Osteocyte (in vitro differentiated cells): ENCODE results near the gene DPCD. TPM values are rescaled to one million over a fixed set of nuclear protein-coding genes. Genes with fewer than 3 reads are reported as not detected.

Source experiments
- DNase-seq: peaks from one replicate; pipeline ENCODE4 v3.0.0; 2021; ENCODE audit warnings: mixed read lengths; ENCODE audit not compliant: unreplicated experiment; ENCODE audit errors: extremely low spot score
- H3K27ac Mint-ChIP-seq: one replicate; pipeline ENCODE4 v1.8.0; 2021; ENCODE audit warnings: mild to moderate bottlenecking, mixed read lengths; ENCODE audit not compliant: unreplicated experiment
- H3K27me3 Mint-ChIP-seq: one replicate; pipeline ENCODE4 v1.8.0; 2021; ENCODE audit warnings: mixed read lengths; ENCODE audit not compliant: unreplicated experiment
- H3K36me3 Mint-ChIP-seq: one replicate; pipeline ENCODE4 v1.8.0; 2021; ENCODE audit warnings: mixed read lengths; ENCODE audit not compliant: unreplicated experiment
- H3K4me1 Mint-ChIP-seq: one replicate; pipeline ENCODE4 v1.8.0; 2021; ENCODE audit warnings: mixed read lengths; ENCODE audit not compliant: unreplicated experiment
- H3K4me3 Mint-ChIP-seq: one replicate; pipeline ENCODE4 v1.8.0; 2021; ENCODE audit warnings: mild to moderate bottlenecking, moderate library complexity, mixed read lengths; ENCODE audit not compliant: unreplicated experiment
- H3K9me3 Mint-ChIP-seq: one replicate; pipeline ENCODE4 v1.8.0; 2021; ENCODE audit warnings: mixed read lengths; ENCODE audit not compliant: unreplicated experiment
- total RNA-seq: library from RNA; stranded (reverse); gene quantifications from 2 replicates; pipeline ENCODE4 v1.2.1, GENCODE V29; 2021
- TF ChIP-seq, protein P1 (sequence below): fragments of 200-600 bp; sonication (generic); IDR thresholded peaks from 2 replicates; pipeline ENCODE4 v1.5.0; 2021; ENCODE audit warnings: antibody characterized with exemption, mild to moderate bottlenecking, moderate library complexity

DPCD gene
- total RNA-seq, 1 donor from 2014 or later = 15.3 TPM

- no peak for DNase-seq
- H3K27ac Mint-ChIP-seq = no peak overlapping the region
- H3K4me1 Mint-ChIP-seq = peaks cover 7% of the 10 kb centered on the region
- no peaks in the 10 kb centered on the region for H3K27me3 Mint-ChIP-seq
- no peak overlapping the region for H3K4me3 Mint-ChIP-seq
- peaks cover 18% of the 10 kb centered on the region for H3K36me3 Mint-ChIP-seq
- H3K9me3 Mint-ChIP-seq = no peaks in the 10 kb centered on the region
- TF ChIP-seq, protein P1, sequence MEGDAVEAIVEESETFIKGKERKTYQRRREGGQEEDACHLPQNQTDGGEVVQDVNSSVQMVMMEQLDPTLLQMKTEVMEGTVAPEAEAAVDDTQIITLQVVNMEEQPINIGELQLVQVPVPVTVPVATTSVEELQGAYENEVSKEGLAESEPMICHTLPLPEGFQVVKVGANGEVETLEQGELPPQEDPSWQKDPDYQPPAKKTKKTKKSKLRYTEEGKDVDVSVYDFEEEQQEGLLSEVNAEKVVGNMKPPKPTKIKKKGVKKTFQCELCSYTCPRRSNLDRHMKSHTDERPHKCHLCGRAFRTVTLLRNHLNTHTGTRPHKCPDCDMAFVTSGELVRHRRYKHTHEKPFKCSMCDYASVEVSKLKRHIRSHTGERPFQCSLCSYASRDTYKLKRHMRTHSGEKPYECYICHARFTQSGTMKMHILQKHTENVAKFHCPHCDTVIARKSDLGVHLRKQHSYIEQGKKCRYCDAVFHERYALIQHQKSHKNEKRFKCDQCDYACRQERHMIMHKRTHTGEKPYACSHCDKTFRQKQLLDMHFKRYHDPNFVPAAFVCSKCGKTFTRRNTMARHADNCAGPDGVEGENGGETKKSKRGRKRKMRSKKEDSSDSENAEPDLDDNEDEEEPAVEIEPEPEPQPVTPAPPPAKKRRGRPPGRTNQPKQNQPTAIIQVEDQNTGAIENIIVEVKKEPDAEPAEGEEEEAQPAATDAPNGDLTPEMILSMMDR = no peak
Observed at GRCh38 chr10:101615525-101616116, 27.5 kb downstream of the DPCD start.

- TF ChIP-seq, protein P1 = no peak
- Mint-ChIP-seq H3K4me1 (peaks cover 7% of the 10 kb centered on the region), H3K9me3 (no peaks in the 10 kb centered on the region), H3K27ac (no peak overlapping the region), H3K4me3 (no peak overlapping the region), H3K27me3 (no peaks in the 10 kb centered on the region), H3K36me3 (peaks cover 18% of the 10 kb centered on the region)
- no peak for DNase-seq
Observed at GRCh38 chr10:101616415-101617101, 28.4 kb downstream of the DPCD start.

GRCh38 chr10:101617102-101617823 is 29.1 kb downstream of the DPCD start:
- Mint-ChIP-seq H3K27ac (no peak overlapping the region), H3K9me3 (no peaks in the 10 kb centered on the region), H3K4me3 (no peak overlapping the region), H3K4me1 (peaks cover 7% of the 10 kb centered on the region), H3K36me3 (peaks cover 21% of the 10 kb centered on the region), H3K27me3 (no peaks in the 10 kb centered on the region)
- TF ChIP-seq, protein P1 = no peak
- no peak for DNase-seq

- TF ChIP-seq, protein P1 = no peak
- peaks cover 21% of the 10 kb centered on the region for H3K36me3 Mint-ChIP-seq
- no peaks in the 10 kb centered on the region for H3K27me3 Mint-ChIP-seq
- no peak for DNase-seq
- H3K4me3 Mint-ChIP-seq = no peak overlapping the region
- H3K9me3 Mint-ChIP-seq = no peaks in the 10 kb centered on the region
- H3K4me1 Mint-ChIP-seq = peaks cover 7% of the 10 kb centered on the region
- no peak overlapping the region for H3K27ac Mint-ChIP-seq
Observed at GRCh38 chr10:101617824-101618568, 29.9 kb downstream of the DPCD start.
